NCI-H1930 (cell line): Measurements from ENCODE around the gene PRKCQ.
"Not testable (repeated sequence)": the region's sequence is repeated elsewhere in the genome, so short reads cannot be mapped to it uniquely, and the experiment has no call there.

Source experiments
- DNase-seq, 2 experiments: peaks; one replicate each; lab custom pipeline; 2025; lab: John Stamatoyannopoulos, UW

Gene PRKCQ

GRCh38 chr10:6384031-6384430, 196.0 kb downstream of the PRKCQ start:
- no peak for DNase-seq

DNA sequence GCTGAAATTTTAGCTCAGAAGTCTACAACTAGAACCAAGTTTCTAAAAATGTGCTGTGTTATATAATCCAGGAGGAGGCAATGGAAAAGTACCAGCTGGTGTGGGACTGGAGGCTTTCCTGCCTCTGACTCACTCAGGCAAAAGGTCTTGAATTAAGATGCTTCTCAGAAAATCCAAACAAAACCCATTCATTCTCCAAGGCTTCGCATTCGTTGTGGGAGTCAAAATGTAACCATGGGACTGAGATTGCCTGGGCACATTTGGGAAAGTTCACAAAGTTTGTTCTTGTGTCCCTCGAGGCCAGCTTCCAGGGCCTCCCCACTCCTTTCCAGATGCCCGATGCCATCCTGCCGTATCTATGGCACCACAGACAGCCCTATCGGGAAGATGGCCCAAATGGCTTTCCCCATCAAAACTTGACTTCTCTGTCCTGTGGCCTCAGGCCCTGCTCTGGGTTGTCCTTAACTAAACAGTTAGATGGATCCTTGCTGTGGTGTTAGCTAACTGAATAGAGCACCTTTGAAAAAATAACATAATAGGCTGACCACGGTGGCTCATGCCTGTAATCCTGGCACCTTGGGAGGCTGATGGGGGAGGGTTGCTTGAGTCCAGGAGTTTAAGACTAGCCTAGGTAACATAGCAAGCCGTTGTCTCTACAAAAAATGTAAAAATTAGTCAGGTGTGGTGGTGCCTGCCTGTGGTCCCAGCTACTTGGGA, 196.8 kb downstream of the PRKCQ start:
- no peak for DNase-seq

DNA sequence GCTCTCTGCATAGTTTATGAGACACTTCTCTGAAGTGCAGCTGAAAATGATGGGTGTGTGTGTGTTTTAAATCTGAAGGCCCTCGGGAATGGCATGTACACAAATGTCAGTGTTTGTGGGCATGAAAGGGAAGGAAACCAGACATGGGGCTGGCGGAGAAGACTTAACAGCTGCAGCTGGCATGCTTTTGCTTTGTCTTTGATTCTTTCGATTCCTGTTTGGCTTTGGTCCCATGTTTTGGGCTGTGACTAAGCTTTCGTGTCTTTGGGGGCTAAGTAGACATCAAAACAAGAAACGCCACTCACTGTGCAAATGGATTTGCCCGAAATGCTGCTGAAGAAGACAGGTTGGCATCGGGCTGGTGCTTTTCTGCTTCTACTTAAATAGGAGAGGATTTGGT, 198.0 kb downstream of the PRKCQ start:
- no peak for DNase-seq

DNA sequence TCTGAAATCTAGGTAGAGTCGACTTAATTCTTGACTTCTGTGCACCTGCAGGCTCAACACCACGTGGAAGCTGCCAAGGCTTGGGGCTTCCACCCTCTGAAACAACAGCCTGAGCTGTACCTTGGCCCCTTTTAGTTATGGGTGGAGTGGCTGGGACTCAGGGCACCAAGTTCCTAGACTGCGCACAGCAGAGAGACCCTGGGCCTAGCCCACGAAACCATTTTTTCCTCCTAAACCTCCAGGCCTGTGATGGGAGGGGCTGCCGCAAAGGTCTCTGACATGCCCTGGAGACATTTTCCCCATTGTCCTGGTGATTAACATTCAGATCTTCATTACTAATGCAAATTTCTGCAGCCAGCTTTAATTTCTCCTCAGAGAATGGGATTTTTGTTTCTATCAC, 199.6 kb downstream of the PRKCQ start:
- not testable (repeated sequence) for DNase-seq

DNA sequence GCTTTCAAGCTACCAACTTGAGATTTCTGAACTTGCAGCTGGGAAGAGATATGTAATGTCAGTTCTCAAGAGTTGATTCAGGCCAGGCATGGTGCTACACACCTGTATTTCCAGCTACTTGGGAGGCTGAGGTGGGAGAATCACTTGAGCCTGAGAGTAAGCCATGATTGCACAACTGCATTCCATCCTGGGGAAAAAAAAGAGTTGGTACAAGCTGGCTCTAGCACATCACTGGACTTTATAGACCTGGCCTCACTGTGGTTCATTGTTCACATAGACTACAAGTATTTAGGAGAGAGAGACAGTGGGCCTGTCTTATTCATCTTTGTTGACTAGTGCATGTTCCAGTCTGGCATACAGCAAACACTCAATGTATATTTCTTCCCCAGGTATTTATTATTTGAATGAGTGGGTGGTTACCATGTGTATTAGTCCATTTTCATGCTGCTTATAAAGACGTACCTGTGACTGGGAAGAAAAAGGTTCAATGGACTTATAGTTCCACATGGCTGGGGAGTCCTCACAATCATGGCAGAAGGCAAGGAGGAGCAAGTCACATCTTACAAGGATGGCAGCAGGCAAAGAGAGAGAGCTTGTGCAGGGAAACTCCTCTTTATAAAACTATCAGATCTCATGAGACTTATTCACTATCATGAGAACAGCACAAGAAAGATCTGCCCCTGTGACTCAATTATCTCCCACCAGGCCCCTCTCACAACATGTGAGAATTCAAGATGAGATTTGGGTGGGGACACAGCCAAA, 200.9 kb downstream of the PRKCQ start:
- no peak for DNase-seq
